ENCODE measurements around the gene MAML1. TPM values are rescaled to one million over a fixed set of nuclear protein-coding genes. Genes with fewer than 3 reads are reported as not detected.
"Not testable (repeated sequence)": the region's sequence is repeated elsewhere in the genome, so short reads cannot be mapped to it uniquely, and the experiment has no call there.

Gene MAML1, protein sequence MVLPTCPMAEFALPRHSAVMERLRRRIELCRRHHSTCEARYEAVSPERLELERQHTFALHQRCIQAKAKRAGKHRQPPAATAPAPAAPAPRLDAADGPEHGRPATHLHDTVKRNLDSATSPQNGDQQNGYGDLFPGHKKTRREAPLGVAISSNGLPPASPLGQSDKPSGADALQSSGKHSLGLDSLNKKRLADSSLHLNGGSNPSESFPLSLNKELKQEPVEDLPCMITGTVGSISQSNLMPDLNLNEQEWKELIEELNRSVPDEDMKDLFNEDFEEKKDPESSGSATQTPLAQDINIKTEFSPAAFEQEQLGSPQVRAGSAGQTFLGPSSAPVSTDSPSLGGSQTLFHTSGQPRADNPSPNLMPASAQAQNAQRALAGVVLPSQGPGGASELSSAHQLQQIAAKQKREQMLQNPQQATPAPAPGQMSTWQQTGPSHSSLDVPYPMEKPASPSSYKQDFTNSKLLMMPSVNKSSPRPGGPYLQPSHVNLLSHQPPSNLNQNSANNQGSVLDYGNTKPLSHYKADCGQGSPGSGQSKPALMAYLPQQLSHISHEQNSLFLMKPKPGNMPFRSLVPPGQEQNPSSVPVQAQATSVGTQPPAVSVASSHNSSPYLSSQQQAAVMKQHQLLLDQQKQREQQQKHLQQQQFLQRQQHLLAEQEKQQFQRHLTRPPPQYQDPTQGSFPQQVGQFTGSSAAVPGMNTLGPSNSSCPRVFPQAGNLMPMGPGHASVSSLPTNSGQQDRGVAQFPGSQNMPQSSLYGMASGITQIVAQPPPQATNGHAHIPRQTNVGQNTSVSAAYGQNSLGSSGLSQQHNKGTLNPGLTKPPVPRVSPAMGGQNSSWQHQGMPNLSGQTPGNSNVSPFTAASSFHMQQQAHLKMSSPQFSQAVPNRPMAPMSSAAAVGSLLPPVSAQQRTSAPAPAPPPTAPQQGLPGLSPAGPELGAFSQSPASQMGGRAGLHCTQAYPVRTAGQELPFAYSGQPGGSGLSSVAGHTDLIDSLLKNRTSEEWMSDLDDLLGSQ
- polyA plus RNA-seq (ENCODE audit: insufficient read length in 3 of 3) = 10 to 100 TPM; 39.4 to 46.6 (median 45.7) TPM
- long read RNA-seq, donor 1, full-length matches to known transcripts = 3 of 3 reads
- long read RNA-seq, donor 1, partial matches to known transcripts = 0 of 3 reads
- long read RNA-seq, donor 1, other reads (novel, unspliced or antisense) = 0 of 3 reads
- long read RNA-seq, donor 2, transcript MAML1-202 (3 exons, 392 nt) = major isoform, 6 of 22 reads
- long read RNA-seq, donor 2, partial matches to known transcripts = 16 of 22 reads
- long read RNA-seq, donor 2, other reads (novel, unspliced or antisense) = 0 of 22 reads
- long read RNA-seq, donor 3, full-length matches to known transcripts = 4 of 24 reads
- long read RNA-seq, donor 3, partial matches to known transcripts = 20 of 24 reads
- long read RNA-seq, donor 3, other reads (novel, unspliced or antisense) = 0 of 24 reads
- long read RNA-seq, donor 4, full-length matches to known transcripts = 7 of 7 reads
- long read RNA-seq, donor 4, partial matches to known transcripts = 0 of 7 reads
- long read RNA-seq, donor 4, other reads (novel, unspliced or antisense) = 0 of 7 reads
- long read RNA-seq, donor 5 = 0 reads
- long read RNA-seq, donor 6, full-length matches to known transcripts = 6 of 23 reads
- long read RNA-seq, donor 6, partial matches to known transcripts = 17 of 23 reads
- long read RNA-seq, donor 6, other reads (novel, unspliced or antisense) = 0 of 23 reads
- long read RNA-seq, donor 7, partial matches to known transcripts = 18 of 19 reads
- long read RNA-seq, donor 7, other reads (novel, unspliced or antisense) = 0 of 19 reads
- long read RNA-seq, donor 8 = 0 reads
- long read RNA-seq, donor 9, full-length matches to known transcripts = 4 of 19 reads
- long read RNA-seq, donor 9, partial matches to known transcripts = 15 of 19 reads
- long read RNA-seq, donor 9, other reads (novel, unspliced or antisense) = 0 of 19 reads
- long read RNA-seq, donor 10, full-length matches to known transcripts = 1 of 17 reads
- long read RNA-seq, donor 10, partial matches to known transcripts = 16 of 17 reads
- long read RNA-seq, donor 10, other reads (novel, unspliced or antisense) = 0 of 17 reads
- long read RNA-seq, donor 11, full-length matches to known transcripts = 4 of 10 reads
- long read RNA-seq, donor 11, partial matches to known transcripts = 6 of 10 reads
- long read RNA-seq, donor 11, other reads (novel, unspliced or antisense) = 0 of 10 reads
- long read RNA-seq, donor 12 = 0 reads
- long read RNA-seq, donor 13 = 0 reads
- long read RNA-seq, donor 14, full-length matches to known transcripts = 1 of 1 reads
- long read RNA-seq, donor 14, partial matches to known transcripts = 0 of 1 reads
- long read RNA-seq, donor 14, other reads (novel, unspliced or antisense) = 0 of 1 reads
- long read RNA-seq, donor 15, full-length matches to known transcripts = 1 of 1 reads
- long read RNA-seq, donor 15, partial matches to known transcripts = 0 of 1 reads
- long read RNA-seq, donor 15, other reads (novel, unspliced or antisense) = 0 of 1 reads
- long read RNA-seq, donor 16, full-length matches to known transcripts = 3 of 71 reads
- long read RNA-seq, donor 16, partial matches to known transcripts = 68 of 71 reads
- long read RNA-seq, donor 16, other reads (novel, unspliced or antisense) = 0 of 71 reads

DNA sequence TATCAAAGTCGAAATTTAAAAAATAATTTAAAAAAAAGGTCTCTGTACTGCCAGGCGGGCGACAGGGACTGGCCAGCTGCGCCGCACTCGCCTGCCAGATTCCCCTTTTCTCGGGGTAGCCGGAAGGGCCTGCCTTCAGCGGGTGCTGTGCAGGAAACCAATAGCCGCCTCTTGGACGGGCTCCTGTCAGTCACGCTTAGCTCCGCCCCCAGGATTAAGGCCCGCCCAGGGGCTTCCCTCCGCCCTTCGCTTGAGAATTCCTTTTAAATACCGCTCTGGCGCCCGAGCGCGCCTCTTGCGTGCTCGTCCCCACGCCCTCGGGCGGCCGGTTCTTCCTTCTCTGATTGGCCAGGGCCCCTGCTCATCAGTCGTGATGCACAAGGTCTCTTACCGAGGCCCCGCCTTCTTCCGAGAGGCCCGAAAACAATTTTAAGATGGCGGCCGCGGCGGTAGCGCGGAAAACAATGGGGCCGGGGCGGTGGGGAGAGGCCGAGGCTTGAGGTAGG lies at the start of gene MAML1:
Gene MAML1 (plus strand): TSS at position 411 of the 506 bp plus-strand sequence. CDS start 291 bp downstream, outside the sequence.
- peak; percentile 98 to 100 (median 99) for DNase-seq (ENCODE audit: extremely low read depth in 1 of 11, low read depth in 9 of 11, low spot score in 4 of 11)

DNA sequence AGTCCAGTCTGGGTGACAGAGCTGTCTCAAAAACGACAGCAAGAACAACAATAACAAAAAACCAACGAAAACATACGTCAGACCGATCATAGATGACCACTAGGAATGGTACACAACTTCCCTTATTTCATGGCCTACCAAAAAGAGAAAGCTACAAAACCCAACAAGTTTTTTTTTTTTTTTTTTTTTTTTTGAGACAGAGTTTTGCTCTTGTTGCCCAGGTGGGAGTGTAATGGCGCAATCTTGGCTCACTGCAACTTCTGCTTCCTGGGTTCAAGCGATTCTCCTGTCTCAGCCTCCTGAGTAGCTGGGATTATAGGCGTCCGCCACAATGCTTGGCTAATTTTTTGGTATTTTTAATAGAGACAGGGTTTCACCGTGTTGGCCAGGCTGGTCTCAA lies 43.4 kb upstream of the MAML1 start:
- DNase-seq (ENCODE audit: extremely low read depth in 1 of 11, low read depth in 9 of 11, low spot score in 4 of 11) = not testable (repeated sequence)

DNA sequence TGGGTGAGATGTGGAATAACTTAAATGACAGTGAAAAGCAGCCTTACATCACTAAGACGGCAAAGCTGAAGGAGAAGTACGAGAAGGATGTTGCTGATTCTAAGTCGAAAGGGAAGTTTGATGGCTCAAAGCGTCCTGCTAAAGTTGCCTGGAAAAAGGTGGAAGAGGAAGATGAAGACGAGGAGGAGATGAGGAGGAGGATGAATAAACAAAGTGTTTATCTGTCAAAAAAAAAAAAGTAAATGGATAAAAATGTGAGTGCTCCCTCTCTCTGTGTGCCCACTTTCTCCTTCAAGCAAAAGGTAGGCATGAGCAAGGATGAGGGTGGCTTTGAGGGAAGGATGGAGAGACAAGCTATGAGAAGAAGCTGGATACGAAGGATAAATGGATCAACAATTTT lies 38.1 kb upstream of the MAML1 start:
- no peak for DNase-seq (ENCODE audit: extremely low read depth in 1 of 11, low read depth in 9 of 11, low spot score in 4 of 11)

DNA sequence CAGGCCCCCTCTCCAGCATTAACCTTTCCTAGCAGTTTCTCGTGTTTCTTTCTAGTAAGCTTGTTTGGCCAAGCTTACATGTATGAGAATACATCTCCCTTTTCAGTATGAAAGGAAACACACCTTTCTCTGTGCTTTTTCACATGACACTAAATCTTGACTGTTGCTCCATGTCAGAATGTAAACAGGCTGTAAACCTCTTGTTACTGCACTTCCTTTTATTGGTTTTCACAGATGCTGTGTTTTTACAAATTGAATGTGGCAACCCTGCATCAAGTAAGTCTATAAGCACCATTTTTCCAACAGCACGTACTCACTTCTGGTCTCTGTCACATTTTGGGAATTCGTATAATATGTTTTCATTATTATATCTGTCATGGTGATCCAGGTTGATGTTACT lies 36.0 kb upstream of the MAML1 start:
- DNase-seq (ENCODE audit: extremely low read depth in 1 of 11, low read depth in 9 of 11, low spot score in 4 of 11) = no peak

DNA sequence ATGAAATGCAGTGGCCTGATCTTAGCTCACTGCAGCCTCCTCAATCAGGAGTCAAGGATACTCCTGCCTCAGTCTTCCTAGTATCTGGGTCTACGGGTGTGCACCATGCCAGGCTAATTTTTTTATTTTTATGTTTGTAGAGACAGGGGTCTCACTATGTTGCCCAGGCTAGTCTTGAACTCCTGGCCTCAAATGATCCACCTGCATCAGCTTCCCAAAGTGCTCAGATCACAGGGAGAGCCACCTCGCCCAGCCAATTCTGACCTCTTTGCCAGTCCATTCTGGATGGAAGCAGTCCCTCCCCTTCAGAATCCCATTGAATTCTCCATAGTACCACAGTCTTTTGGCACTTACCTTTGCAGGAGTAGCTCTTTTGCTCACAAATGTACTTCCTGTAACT lies 35.5 kb upstream of the MAML1 start:
- no peak for DNase-seq (ENCODE audit: extremely low read depth in 1 of 11, low read depth in 9 of 11, low spot score in 4 of 11)

DNA sequence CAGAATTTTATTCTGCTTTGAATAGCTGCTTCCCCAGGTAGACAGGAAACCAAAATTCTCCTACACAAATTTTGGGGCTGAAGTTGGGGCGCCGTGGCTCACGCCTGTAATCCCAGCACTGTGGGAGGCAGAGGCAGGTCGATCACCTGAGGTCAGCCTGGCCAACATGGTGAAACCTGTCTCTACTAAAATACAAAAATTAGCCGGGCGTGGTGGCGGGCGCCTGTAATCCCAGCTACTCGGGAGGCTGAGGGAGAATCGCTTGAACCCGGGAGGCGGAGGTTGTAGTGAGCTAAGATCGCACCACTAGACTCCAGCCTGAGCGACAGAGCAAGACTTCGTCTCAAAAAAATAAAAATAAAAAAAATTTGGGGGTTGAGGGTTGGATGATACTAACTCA lies 35.1 kb upstream of the MAML1 start:
- not testable (repeated sequence) for DNase-seq (ENCODE audit: extremely low read depth in 1 of 11, low read depth in 9 of 11, low spot score in 4 of 11)

DNA sequence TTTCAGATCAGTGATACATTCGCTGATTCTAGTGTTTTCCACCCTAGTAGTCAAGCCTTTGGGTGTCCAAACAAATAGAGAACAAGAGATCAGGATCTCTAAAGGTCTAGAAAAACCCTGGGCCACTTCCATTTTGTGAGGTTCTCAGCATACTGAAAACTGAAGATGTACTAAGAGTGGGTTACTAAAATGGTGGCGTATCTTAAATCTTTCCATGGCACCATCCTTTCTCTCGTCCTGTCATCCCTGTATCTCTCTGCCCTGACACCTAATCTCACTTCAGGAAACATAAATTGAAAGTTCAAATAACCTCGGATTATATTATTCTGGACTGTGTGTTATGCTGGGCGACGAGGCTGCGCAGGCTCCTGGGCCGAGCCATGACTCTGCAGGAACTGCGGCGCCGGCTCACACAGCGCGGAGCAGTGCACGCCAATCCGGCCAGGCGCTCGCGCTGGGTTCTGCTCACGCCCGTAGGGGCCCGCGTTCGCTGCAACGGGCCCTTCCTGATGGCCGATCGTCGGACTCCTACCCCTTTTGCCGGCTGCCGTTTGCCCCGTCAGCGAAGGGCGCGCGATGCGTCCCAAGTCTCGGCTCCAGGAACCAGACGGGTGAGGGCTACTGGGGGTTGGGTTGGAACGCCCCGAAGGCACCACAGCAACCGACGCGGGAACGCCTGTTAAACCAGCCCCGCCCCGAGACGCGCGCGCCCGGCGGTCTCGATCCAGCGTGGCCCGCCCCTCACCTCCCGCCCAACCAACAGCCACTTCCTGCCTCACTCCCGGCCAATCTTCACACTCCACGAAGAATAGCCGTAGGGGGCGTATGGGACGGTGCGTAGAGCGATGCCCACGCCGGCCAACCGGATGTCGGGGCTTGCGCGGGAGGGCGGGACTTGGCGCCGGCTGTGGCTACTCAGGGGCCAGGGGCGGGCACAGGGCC lies 34.4 kb upstream of the MAML1 start:
- peak; percentile 95 to 99 (median 99) for DNase-seq (ENCODE audit: extremely low read depth in 1 of 11, low read depth in 9 of 11, low spot score in 4 of 11)

DNA sequence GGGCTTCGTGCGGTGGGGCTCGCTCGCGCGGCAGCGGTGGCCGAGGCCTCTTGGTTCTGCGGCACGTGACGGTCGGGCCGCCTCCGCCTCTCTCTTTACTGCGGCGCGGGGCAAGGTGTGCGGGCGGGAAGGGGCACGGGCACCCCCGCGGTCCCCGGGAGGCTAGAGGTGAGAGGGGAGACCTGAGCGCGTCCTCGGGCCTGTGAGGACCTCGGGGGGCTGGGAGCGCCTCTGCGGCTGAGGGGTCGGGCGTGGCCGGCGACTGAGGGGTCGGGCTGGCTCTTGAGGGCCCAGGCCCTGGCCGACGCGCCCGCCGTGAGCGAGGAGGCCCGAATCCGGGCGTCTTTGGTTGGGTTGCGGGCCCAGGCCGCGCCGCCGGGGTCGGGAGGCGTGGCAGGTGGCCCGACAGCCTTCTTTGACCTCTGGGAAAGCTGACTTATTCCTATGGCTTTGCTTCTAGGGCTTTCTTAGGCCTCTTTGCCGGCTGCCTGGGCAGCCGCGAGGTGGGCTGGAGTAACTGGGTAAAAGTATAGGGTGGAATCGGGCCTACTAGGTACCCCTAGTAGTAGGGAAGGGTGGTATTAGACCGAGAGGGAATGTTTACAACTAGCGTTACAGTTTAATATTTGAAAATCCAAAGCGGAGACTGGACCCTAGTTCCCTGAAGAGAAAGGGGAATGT lies 33.5 kb upstream of the MAML1 start, which contains the start of gene CANX:
Gene CANX (plus strand): TSS at position 33 of the 681 bp plus-strand sequence. CDS start 6,715 bp downstream, outside the sequence.
- DNase-seq (ENCODE audit: extremely low read depth in 1 of 11, low read depth in 9 of 11, low spot score in 4 of 11) = no peak

DNA sequence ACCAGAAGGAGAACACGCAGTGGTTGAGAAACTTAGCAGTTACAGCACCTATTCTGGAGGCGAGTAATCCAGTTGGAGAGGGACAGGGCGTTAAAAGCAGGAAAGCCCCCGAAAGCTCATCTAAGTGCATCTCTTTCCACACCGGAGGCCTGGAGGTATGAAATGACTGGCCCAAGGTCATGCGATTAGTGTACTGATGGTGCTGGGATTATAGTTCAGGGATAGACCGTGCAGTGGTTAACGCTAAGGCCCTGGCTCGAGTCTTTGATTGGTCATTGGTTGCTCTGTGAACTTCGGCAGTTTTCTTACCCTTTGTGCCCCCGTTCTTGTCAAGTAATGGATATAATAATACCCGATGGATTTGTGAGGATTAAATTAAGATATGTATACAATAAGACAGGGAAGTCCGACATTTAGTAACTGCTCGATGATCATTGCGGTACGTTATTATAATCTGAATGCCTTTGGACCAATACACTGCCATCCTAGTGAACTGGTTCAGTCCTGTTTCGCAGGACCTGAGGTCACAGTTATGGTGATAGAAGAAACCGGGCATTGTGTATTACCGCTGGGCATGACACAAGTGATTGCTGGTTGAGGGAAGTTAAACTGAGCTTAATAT lies 32.9 kb upstream of the MAML1 start:
- no peak for DNase-seq (ENCODE audit: extremely low read depth in 1 of 11, low read depth in 9 of 11, low spot score in 4 of 11)

DNA sequence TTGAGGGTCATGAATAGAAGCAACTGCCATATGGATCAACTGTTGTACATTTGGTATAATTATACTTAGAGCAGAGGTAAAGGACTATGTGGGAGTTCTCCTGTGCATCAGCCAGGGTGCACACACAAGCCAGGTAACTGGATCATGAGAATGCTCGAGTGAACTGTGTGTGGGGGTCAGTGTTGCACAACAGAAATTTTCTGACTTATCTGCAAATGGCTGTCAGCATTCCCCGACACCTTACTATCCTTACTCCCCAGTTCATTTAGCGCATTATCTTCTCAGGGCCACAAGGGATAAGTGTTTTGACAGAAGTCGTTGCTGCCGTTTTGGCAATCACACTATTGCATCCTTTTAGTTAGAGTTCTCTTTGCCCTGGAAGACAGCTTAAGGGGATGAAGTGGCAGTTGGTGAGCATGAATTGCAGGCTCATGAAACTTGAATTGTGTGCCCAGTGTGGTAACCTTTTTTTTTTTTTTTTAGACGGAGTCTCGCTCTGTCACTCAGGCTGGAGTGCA lies 32.2 kb upstream of the MAML1 start:
- no peak for DNase-seq (ENCODE audit: extremely low read depth in 1 of 11, low read depth in 9 of 11, low spot score in 4 of 11)

DNA sequence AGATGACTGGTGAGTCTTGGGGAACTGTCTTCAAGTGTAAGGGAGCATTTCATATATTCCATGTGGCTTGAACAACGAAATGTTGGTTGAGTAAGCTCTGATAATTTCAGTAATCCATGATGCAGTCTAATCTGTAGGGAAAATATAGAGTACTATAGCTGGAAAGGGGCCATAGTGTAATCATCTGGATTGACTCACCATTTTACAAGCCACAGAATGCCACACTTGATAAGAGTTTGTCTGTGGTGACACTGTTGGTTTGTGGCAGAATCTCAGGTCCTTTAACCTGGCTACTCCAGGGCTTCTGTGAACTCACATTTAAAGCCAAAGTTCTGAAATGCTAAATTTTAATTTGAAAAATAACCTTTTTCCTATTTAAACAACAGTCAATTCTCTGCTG lies 16.3 kb upstream of the MAML1 start:
- no peak for DNase-seq (ENCODE audit: extremely low read depth in 1 of 11, low read depth in 9 of 11, low spot score in 4 of 11)

DNA sequence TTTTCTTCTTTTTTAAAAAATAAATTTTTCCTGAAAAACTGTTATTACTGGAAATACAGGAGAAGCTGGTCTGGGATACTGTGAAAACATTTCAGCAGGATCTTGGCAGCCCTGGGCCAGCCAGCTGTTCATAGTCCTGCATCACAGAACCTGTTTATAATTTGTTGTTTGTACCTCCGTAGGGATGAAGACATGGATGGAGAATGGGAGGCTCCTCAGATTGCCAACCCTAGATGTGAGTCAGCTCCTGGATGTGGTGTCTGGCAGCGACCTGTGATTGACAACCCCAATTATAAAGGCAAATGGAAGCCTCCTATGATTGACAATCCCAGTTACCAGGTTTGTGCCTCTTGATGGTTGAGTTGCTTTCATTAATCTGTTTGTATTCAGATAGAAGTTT lies 12.4 kb upstream of the MAML1 start:
- no peak for DNase-seq (ENCODE audit: extremely low read depth in 1 of 11, low read depth in 9 of 11, low spot score in 4 of 11)

DNA sequence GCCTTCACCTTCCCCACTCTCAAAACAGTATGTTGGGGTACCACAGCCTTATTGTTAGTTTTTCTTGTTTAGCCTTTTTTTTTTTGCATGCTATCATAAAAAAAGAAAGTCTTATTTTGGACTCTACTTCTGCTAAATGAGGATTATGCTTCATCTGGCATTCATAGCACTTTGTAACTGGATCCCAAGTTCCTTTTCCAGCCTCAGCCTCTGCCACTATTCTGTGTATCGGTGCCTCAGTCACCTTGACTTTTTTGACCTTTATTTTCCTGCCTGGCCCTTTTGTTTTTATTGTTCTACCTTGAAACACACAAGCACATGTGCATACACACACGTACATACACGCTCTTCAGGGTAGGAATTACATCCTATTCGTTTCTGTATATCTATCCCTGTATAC lies 8.5 kb upstream of the MAML1 start:
- no peak for DNase-seq (ENCODE audit: extremely low read depth in 1 of 11, low read depth in 9 of 11, low spot score in 4 of 11)

DNA sequence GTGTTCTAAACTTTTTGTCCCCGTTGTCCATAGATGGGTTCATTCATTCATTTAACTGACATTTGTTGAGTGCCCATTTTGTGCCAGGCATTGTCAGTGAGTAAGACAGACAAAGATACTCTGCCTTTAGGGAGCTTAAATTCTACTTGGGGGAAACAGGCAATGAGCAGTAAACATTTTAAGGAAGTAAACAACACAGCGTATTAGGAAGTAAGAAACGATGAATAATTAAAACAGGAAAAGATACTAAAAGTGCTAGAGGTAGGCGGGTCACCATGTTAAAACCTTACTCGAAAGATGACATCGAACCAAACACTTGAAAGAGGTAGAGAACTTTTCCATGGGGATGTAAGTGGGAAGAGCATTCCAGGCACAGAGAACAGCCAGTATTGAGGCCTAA lies 5.5 kb upstream of the MAML1 start:
- no peak for DNase-seq (ENCODE audit: extremely low read depth in 1 of 11, low read depth in 9 of 11, low spot score in 4 of 11)
